Esophagus muscularis mucosa (tissue), 4 donors: ENCODE measurements around the gene CCDC9. TPM values are rescaled to one million over a fixed set of nuclear protein-coding genes. Genes with fewer than 3 reads are reported as not detected.

Experiments used
- DNase-seq: peaks from one replicate; pipeline ENCODE4 v3.0.0-alpha.2; 2017; ENCODE audit errors: extremely low spot score
- H3K27ac ChIP-seq, 4 donors: fragments of 200-600 bp; sonication (generic); replicated peaks in 1 of 4; 1 replicate in 3 of 4; 2 replicates in 1 of 4; pipeline ENCODE4 v1.5.1; 2016 to 2019; ENCODE audit warnings: mild to moderate bottlenecking in 1 of 4
- H3K27me3 ChIP-seq, 4 donors: fragments of 200-600 bp; sonication (generic); one replicate each; pipeline versions ENCODE4 v1.5.1 to v1.6.0; 2016 to 2019
- H3K36me3 ChIP-seq, 4 donors: fragments of 200-600 bp; sonication (generic); one replicate each; pipeline ENCODE4 v1.5.1; 2016 to 2019
- H3K4me1 ChIP-seq, 4 donors: fragments of 200-600 bp; sonication (generic); one replicate each; pipeline ENCODE4 v1.5.1; 2016 to 2019
- H3K4me3 ChIP-seq, 4 donors: fragments of 200-600 bp; sonication (generic); 1 replicate in 2 of 4; 2 replicates in 2 of 4; pipeline ENCODE4 v1.5.1; 2016 to 2019; ENCODE audit warnings: mild to moderate bottlenecking in 4 of 4, moderate library complexity in 1 of 4
- H3K9me3 ChIP-seq, 4 donors: fragments of 200-600 bp; sonication (generic); 1 replicate in 3 of 4; 2 replicates in 1 of 4; pipeline ENCODE4 v1.5.1; 2016 to 2019
- EP300 ChIP-seq: sonication (generic); formaldehyde crosslinking; IDR thresholded peaks from one replicate; pipeline ENCODE4 v1.6.1; 2017; ENCODE audit warnings: antibody characterized with exemption
- POLR2A ChIP-seq: fragments of 450-650 bp; IDR thresholded peaks from one replicate; pipeline ENCODE4 v1.6.1; 2017; ENCODE audit warnings: antibody characterized with exemption, moderate library complexity, mild to moderate bottlenecking, low read depth
- POLR2AphosphoS5 ChIP-seq, 2 donors: sonication (generic); formaldehyde crosslinking; IDR thresholded peaks; one replicate each; pipeline ENCODE4 v1.6.1; 2017; ENCODE audit warnings: antibody characterized with exemption in 2 of 2
- WGBS: methylation state at CpG from one replicate; pipeline ENCODE4 v1.1.5; 2018; 5-methylcytosine and 5-hydroxymethylcytosine counted together
- intact Hi-C: fragments of 100-400 bp; cut with DNase I; formaldehyde crosslinking; loops from one replicate; pipeline ENCODE4 v1.15.1; 2023
- total RNA-seq, 4 donors: library from RNA; depleted of rRNA; stranded (reverse); fragments of >200 nt; gene quantifications; one replicate each; pipeline versions ENCODE4 v1.1.0 to v1.2.1, GENCODE V29; 2016
- TF ChIP-seq, protein P1 (sequence below), 3 experiments: fragments of 200-600 bp in 2 of 3; fragments of 450-650 bp in 1 of 3; sonication (generic) in 2 of 3; IDR thresholded peaks; one replicate each; pipeline ENCODE4 v1.5.1; 2017 to 2019; ENCODE audit warnings: antibody characterized with exemption in 3 of 3, mild to moderate bottlenecking in 2 of 3, moderate library complexity in 1 of 3

Gene CCDC9
- total RNA-seq, 4 donors from 2014 or later = 22.4 to 30.6 (median 25.5) TPM

DNA sequence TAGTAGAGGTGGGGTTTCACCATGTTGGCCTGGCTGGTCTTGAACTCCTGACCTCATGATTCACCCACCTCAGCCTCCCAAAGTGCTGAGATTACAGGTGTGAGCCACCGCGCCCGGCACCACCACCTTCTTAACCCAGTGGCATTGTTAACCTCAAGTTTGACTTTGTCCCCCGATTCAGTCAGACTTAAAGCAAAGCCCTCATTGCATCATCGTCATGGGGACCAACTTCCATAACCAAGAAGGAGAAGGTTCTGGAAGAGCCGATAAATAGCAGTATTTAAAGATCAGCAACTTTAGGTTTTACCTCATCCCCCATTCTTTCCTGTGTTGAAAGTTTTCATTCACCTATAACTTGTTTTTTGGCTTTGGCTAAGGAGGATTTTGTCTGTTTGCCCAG is 11.7 kb downstream of the CCDC9 start:
- H3K27me3 ChIP-seq = no peaks in the 10 kb centered on the region
- H3K4me1 ChIP-seq = peaks cover 7 to 14% (median 12%) of the 10 kb centered on the region in 4 donors
- H3K4me3 ChIP-seq = no peak overlapping the region
- DNase-seq = no peak
- peaks cover 58 to 91% (median 88%) of the 10 kb centered on the region in 4 donors for H3K36me3 ChIP-seq
- TF ChIP-seq POLR2AphosphoS5 (IDR thresholded peaks at IDR 0.05) = no peak
- TF ChIP-seq, protein P1, sequence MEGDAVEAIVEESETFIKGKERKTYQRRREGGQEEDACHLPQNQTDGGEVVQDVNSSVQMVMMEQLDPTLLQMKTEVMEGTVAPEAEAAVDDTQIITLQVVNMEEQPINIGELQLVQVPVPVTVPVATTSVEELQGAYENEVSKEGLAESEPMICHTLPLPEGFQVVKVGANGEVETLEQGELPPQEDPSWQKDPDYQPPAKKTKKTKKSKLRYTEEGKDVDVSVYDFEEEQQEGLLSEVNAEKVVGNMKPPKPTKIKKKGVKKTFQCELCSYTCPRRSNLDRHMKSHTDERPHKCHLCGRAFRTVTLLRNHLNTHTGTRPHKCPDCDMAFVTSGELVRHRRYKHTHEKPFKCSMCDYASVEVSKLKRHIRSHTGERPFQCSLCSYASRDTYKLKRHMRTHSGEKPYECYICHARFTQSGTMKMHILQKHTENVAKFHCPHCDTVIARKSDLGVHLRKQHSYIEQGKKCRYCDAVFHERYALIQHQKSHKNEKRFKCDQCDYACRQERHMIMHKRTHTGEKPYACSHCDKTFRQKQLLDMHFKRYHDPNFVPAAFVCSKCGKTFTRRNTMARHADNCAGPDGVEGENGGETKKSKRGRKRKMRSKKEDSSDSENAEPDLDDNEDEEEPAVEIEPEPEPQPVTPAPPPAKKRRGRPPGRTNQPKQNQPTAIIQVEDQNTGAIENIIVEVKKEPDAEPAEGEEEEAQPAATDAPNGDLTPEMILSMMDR (IDR thresholded peaks at IDR 0.05) = no peak
- TF ChIP-seq EP300 = no peak
- TF ChIP-seq POLR2A = no peak
- no peaks in the 10 kb centered on the region for H3K9me3 ChIP-seq
- 76% methylated on average over 6 of the region's 6 CpGs for WGBS
- intact Hi-C loops = no loop called here
- no peak overlapping the region for H3K27ac ChIP-seq

DNA sequence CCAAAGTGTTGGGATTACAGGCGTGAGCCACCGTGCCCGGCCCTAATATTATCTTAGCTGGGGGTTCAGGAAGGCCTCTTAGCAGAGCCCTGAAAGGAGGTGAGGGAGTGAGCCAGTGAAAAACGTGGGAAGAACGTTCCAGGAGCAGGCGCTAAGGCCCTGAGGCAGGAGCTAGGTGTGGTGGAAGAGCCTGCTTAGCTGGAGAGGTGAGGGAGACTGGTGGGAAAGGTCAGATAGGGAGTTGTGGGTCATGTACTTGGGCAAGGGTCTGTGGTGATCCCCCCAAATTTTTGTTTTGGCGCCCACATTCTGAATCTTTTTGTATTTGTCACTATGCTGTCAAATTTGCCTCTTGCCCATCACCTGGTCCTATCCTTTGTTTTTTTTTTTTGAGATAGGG is 13.3 kb downstream of the CCDC9 start:
- 93% methylated on average over 7 of the region's 7 CpGs for WGBS
- H3K9me3 ChIP-seq = no peaks in the 10 kb centered on the region
- no peaks in the 10 kb centered on the region for H3K27me3 ChIP-seq
- H3K4me1 ChIP-seq = peaks cover 8 to 21% (median 15%) of the 10 kb centered on the region in 4 donors
- H3K4me3 ChIP-seq = no peak overlapping the region
- intact Hi-C loops = no loop called here
- no peak for DNase-seq
- peaks cover 49 to 76% (median 73%) of the 10 kb centered on the region in 4 donors for H3K36me3 ChIP-seq
- TF ChIP-seq POLR2AphosphoS5 (IDR thresholded peaks at IDR 0.05) = no peak
- TF ChIP-seq EP300 = no peak
- no peak for TF ChIP-seq POLR2A
- TF ChIP-seq, protein P1 (IDR thresholded peaks at IDR 0.05) = no peak
- no peak overlapping the region for H3K27ac ChIP-seq

DNA sequence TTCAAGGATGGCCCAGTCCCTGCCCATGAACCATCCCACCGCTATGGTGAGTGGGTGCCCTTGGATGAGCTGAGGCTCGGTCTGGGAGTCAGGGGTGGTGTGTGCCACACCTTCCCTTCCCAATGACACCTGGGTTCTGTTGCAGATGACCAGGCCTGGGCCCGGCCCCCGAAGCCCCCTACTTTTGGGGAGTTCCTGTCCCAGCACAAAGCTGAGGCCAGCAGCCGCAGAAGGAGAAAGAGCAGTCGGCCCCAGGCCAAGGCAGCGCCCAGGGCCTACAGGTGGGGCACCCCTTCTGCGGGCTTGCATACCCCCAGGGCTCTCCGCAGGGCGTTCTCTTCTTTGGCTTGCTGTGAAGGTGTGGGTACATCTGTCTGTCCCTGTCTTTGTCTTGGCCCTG is 14.1 kb downstream of the CCDC9 start:
- H3K4me1 ChIP-seq = peaks cover 13 to 29% (median 22%) of the 10 kb centered on the region in 4 donors
- H3K36me3 ChIP-seq = peaks cover 41 to 68% (median 64%) of the 10 kb centered on the region in 4 donors
- no peak for DNase-seq
- TF ChIP-seq POLR2AphosphoS5 (IDR thresholded peaks at IDR 0.05) = no peak
- TF ChIP-seq, protein P1 (IDR thresholded peaks at IDR 0.05) = no peak
- TF ChIP-seq EP300 = no peak
- TF ChIP-seq POLR2A = no peak
- intact Hi-C loops = no loop called here
- no peaks in the 10 kb centered on the region for H3K27me3 ChIP-seq
- H3K4me3 ChIP-seq = no peak overlapping the region
- H3K27ac ChIP-seq = no peak overlapping the region
- H3K9me3 ChIP-seq = no peaks in the 10 kb centered on the region
- WGBS = 86% methylated on average over 6 of the region's 10 CpGs

DNA sequence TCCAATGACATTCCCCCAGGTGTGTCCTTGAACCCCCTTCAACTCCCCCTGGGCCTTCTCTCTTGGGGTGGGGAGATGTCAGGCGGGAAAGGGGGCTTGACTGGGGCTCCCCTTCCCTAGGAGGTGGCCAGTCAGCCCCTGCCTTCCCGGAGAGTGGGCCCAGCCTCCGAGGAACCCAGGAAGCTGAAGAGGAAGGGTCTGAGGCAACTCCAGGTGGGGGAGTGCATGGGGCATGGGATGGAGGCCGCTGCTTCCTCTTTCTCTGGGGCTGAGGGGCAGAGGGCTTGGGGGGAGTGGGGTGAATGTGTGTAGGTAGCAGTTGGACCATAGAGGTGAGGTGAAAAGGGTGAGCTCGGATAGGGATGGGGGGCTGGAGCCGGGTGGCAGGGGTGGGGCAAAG is 15.6 kb downstream of the CCDC9 start:
- no peak for TF ChIP-seq POLR2AphosphoS5 (IDR thresholded peaks at IDR 0.05)
- no peak for TF ChIP-seq POLR2A
- TF ChIP-seq, protein P1 (IDR thresholded peaks at IDR 0.05) = no peak
- no peak for TF ChIP-seq EP300
- DNase-seq = no peak
- intact Hi-C loops = no loop called here

More for the DNA sequence above, 15.6 kb downstream of the CCDC9 start:
- peaks cover 27 to 52% (median 50%) of the 10 kb centered on the region in 4 donors for H3K36me3 ChIP-seq
- peaks cover 26 to 42% (median 37%) of the 10 kb centered on the region in 4 donors for H3K4me1 ChIP-seq
- H3K9me3 ChIP-seq = no peaks in the 10 kb centered on the region
- no peaks in the 10 kb centered on the region for H3K27me3 ChIP-seq
- peak overlapping the region; percentile 98 to 99 (median 98) for H3K27ac ChIP-seq
- 70% methylated on average over 5 of the region's 6 CpGs for WGBS
- no peak overlapping the region for H3K4me3 ChIP-seq
